Measurements from ENCODE around the gene SEPTIN1. TPM values are rescaled to one million over a fixed set of nuclear protein-coding genes. Genes with fewer than 3 reads are reported as not detected.

Gene SEPTIN1
- total RNA-seq, 1 experiment from 2014 or later: 3.4 TPM

- intact Hi-C loops (cut with micrococcal nuclease): loop anchor here (1.0 kb wide), 1 partner anchor 39 kb away; the partner anchor contains the start of gene ZNF48
- Histone ChIP-seq H3K9me3 (ENCODE audit: control insufficient read depth in 1 of 2, insufficient read depth in 1 of 2, low read depth in 1 of 2, low read length in 2 of 2) (no peaks in the 10 kb centered on the region), H3K9me2 (ENCODE audit: insufficient read depth) (no peaks in the 10 kb centered on the region), H3K36me3 (ENCODE audit: control insufficient read depth in 1 of 2, insufficient read depth in 2 of 2, low read length in 2 of 2) (peaks cover 14 to 52% of the 10 kb centered on the region in 2 experiments), H3K79me2 (ENCODE audit: insufficient read depth, low read length) (peaks cover 47% of the 10 kb centered on the region), H3K27me3 (ENCODE audit: insufficient read depth, low read length) (no peaks in the 10 kb centered on the region), H3K27ac (ENCODE audit: low read depth, low read length) (peak overlapping the region; percentile 92), H3K4me1 (ENCODE audit: control insufficient read depth in 1 of 2, insufficient read depth in 2 of 2, low read length in 2 of 2) (peaks cover 39 to 54% of the 10 kb centered on the region in 2 experiments), H3K4me3 (replicated peaks in 1 of 2; ENCODE audit: low read depth in 1 of 2, low read length in 2 of 2) (peak overlapping the region; percentile 86 to 92), H4K20me1 (ENCODE audit: insufficient read depth) (no peaks in the 10 kb centered on the region), H3K4me2 (ENCODE audit: low read length) (peak overlapping the region; percentile 74), H3K9ac (ENCODE audit: low read length) (peak overlapping the region; percentile 99), H2AFZ (ENCODE audit: low read depth, low read length, poor library complexity, severe bottlenecking) (no peak overlapping the region)
- ChIA-PET POLR2A (interaction anchor here (2.5 kb wide), 1 partner anchor 15 kb away, joined by 15 read pairs; the partner anchor contains the start of gene TBC1D10B), CTCF (interaction anchor here (2.0 kb wide), 2 partner anchors 15 to 54 kb away, joined by 7 to 10 read pairs; partner anchors contain the start of gene TBC1D10B), RAD21 (ENCODE audit: low non-redundant PET in 1 of 2, low total read pairs in 2 of 2, uncharacterized antibody in 2 of 2, unreplicated experiment in 2 of 2) (interaction anchor here in 1 of 2 experiments (1.0 kb wide), 1 partner anchor 74 kb away, joined by 3 read pairs; the partner anchor contains the start of gene DCTPP1)
- no peak for TF ChIP-seq CBX3 (IDR thresholded peaks at IDR 0.05; ENCODE audit: low read depth)
- TF ChIP-seq, protein P1, sequence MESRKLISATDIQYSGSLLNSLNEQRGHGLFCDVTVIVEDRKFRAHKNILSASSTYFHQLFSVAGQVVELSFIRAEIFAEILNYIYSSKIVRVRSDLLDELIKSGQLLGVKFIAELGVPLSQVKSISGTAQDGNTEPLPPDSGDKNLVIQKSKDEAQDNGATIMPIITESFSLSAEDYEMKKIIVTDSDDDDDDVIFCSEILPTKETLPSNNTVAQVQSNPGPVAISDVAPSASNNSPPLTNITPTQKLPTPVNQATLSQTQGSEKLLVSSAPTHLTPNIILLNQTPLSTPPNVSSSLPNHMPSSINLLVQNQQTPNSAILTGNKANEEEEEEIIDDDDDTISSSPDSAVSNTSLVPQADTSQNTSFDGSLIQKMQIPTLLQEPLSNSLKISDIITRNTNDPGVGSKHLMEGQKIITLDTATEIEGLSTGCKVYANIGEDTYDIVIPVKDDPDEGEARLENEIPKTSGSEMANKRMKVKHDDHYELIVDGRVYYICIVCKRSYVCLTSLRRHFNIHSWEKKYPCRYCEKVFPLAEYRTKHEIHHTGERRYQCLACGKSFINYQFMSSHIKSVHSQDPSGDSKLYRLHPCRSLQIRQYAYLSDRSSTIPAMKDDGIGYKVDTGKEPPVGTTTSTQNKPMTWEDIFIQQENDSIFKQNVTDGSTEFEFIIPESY (IDR thresholded peaks at IDR 0.05; ENCODE audit: extremely low read depth, insufficient replicate concordance, low read length): no peak
- no peak for TF ChIP-seq YY1 (IDR thresholded peaks at IDR 0.05; ENCODE audit: extremely low read depth, insufficient replicate concordance, low read depth, low read length)
- no peak for TF ChIP-seq MAX (IDR thresholded peaks at IDR 0.05)
- peak; percentile 27; the same call in 1 of the 2 replicates for TF ChIP-seq POLR2AphosphoS5 (IDR thresholded peaks at IDR 0.05; ENCODE audit: low read depth, low read length)
- TF ChIP-seq SRF (IDR thresholded peaks at IDR 0.05; ENCODE audit: low read depth): no peak
- peak; percentile 10; the same call in 1 of the 2 replicates for TF ChIP-seq SIN3A (IDR thresholded peaks at IDR 0.05; ENCODE audit: low read depth)
- DNase-seq (ENCODE audit: low read depth, low spot score) (no peak), ATAC-seq (no peak)
- BruUV-seq (replicated peaks): no TSS peak
These were observed 26.4 kb downstream of the SEPTIN1 start for GRCh38 chr16:30355954-30356308.

All from HCT116 (cell line).